Hematopoietic multipotent progenitor cell treated with erythropoietin and hydrocortisone succinate and interleukin-3 and kit ligand, for 15 days (in vitro differentiated cells): ENCODE measurements around the gene ZBED5.
A peak's percentile ranks its signal among the peaks of the same experiment; 100 is the strongest.

ENCODE experiments used
- DNase-seq: peaks from one replicate; pipeline ENCODE4 v3.0.0-alpha.2; 2015; ENCODE audit warnings: low spot score

ZBED5 gene

GRCh38 chr11:10878408-10879214 lies 20.8 kb upstream of the ZBED5 start:
- peak; percentile 75 for DNase-seq

GRCh38 chr11:10876158-10876557 lies 18.3 kb upstream of the ZBED5 start:
- DNase-seq = no peak

- DNase-seq = no peak
Observed at GRCh38 chr11:10875430-10876021, 17.7 kb upstream of the ZBED5 start.

DNA sequence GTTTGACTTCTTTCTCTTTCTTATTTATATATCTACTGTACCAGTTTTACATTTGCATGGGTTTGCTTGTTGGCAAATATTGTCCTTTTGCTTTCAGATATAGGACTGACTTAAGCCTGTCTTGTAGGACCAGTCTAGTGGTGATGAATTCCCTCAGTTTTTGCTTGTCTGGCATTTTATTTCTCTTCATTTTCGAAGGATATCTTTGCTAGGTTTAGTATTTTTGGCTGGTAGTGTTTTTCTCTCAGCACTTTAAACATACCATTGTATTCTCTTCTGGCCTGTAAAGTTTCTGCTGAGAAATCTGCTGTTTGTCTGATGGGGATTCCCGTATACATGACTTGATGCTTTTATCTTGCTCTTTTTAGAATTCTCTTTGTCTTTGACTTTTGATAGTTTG lies 14.2 kb upstream of the ZBED5 start:
- DNase-seq = no peak

DNA sequence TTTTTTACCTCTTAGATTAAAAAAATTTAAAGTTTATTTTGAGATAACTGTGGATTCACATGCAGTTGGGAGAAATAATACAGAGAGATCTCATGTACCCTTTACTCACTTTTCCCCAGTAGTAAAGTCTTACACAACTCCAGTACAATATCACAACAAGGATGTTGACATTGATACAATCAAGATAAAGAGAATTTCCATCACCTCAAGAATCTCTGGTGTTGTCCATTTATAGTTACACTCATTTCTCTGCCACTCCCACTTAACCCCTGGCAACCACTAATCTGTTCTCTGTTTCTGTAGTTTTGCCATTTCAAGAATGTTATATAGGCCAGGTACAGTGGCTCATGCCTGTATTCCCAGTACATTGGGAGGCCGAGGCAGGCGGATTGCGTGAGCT lies 10.5 kb upstream of the ZBED5 start:
- DNase-seq = no peak

GRCh38 chr11:10866893-10867331 lies 9.1 kb upstream of the ZBED5 start:
- no peak for DNase-seq

DNA sequence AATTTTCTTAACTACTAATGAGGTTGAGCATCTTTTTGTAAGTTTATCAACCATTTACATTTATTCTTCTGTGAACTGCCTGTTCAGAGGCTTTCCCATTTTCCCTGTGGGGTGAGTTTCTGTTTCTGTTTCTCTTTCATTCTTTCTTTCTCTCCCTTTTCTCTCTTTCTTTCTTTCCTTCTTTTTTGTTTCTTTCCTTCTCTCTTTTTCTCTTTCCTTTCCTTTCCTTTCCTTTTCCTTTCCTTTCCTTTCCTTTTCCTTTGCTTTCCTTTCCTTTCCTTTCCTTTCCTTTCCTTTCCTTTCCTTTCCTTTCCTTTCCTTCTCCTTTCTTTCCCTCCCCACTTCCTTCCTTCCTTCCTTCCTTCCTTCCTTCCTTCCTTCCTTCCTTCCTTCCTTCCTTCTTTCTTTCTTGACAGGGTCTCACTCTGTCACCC lies 8.0 kb upstream of the ZBED5 start:
- no peak for DNase-seq

GRCh38 chr11:10864688-10865087 lies 6.8 kb upstream of the ZBED5 start:
- no peak for DNase-seq

DNA sequence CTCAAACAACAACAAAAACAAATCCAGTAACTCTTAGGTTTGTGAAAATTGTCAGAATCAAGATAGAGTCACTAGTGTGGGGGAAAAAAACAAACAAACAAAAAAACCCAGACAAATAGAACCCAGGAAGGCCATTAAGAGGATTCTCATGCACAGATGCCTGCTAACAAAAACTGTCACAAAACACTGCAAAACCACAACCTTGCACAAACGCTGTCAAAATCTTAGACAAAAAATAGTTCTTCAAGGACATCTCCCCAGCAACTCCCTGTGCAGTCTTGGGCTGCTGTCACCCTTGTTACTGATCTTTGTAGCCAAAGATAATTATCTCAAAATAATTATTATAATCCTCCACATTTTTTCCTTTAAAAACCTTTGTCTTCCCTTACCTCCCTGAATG lies 4.6 kb upstream of the ZBED5 start:
- DNase-seq = no peak

DNA sequence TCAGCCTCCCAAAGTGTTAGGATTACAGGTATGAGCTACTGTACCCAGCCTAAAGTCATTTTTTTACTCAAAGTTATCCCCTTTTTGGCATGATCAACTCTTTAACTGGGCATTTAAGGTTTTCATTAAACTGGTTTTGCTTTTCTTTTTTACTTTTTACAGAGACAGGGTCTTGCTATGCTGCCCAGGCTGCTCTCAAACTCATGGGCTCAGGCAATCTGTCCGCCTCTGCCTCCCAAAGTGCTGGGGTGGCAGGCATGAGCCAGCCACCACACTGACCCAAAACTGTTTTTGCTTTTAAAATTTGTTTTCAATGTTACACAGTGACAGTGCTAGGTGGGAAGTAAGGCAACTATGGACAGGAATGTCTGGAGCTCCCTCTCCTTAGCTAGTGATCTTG lies 3.9 kb upstream of the ZBED5 start:
- DNase-seq = no peak

- DNase-seq = no peak
Observed at GRCh38 chr11:10861047-10861446, 3.2 kb upstream of the ZBED5 start.

DNA sequence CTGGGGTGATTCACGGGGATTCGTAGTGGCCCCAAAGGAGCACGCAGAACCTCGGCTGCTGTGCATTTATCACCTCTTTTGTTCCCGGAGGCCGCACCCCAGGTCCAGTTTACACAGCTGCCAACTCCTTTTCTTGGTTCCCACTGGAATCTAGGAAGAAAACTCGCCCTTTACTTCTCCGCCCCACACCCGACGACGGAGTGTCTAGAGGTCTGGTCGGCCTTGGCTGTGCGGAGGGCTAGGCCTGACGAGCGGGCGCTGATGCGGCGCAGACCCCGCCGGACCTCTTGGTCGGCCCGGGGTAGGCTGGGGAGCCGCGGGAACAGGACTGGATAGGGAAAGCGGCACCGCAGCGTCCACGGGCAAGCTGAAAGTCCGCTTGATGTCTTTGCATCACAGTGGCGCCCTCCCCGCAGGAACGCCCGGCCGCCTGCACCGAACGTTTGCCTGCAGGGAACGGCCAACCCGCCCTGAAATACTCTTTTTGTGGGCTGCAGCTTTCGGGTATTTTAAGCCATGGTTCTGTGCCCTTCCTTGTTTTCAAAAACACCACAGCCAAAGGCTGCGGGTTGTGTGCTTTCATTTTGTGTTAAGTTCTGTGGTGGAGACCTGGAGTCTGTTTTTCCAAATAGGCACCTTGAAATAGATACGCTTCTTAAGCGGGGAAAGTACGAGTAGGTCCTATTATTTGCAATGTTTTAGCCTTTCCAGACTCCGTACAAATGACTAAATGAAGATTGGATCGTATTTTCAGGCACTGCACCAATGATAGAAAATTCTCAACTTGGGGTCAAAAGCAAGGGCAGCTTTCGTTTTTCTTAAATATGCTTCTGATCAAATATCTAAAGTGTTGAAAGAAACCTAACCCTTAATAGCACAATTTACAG lies 829 bp upstream of the ZBED5 start:
- DNase-seq = no peak

DNA sequence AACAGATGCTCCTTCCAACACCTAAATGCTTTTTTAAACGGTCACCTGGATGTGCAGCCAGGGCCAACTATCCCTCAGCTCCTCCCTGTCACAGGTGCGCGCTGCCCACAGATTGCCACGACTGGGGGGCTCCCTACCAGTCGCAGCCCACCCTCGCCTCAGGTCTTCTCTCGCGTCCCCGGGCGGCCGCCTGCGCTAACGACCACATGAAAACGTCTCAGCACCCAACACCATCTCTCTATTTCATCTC lies 469 bp downstream of the ZBED5 start:
- DNase-seq = no peak

DNA sequence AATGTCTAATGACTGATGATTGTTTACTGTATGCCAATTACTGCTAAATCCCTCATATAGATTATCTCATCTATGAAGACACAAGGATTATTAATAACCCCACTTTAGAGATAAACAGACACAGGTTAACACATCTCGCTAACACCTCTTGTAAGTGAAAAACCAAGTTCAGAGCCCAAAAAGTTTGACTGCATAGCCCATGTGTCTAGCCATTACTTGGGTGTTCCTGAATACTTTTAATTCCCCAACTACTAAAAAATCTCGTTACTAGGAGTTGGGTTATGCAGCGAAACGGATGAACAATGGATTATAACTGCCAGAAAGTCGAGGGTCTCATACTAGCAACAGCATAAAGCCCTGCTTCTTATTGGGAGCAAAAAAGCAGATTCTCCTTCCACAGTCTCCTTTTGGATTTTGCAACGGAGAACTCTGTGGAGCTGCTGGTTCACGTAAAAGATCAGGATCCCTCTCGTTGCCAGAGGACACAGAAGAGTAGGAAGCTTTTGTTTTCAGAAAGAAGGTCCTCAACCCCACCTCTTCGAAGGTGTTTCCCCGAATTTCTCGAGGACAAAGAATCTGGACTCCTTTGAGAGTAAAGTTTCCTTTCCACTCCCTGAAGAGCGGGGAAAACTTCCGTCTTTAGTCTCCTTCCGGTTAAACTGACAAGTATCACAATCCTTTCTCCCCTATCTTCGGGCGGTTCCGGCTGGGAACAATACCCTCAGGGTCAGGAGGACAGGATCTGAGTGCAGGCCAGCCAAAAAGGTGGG lies 979 bp downstream of the ZBED5 start:
- DNase-seq = peak; percentile 25

- no peak for DNase-seq
Observed at GRCh38 chr11:10855295-10855694, 2.6 kb downstream of the ZBED5 start.

- no peak for DNase-seq
Observed at GRCh38 chr11:10847960-10848860, 9.6 kb downstream of the ZBED5 start.

GRCh38 chr11:10846660-10847059 lies 11.2 kb downstream of the ZBED5 start:
- DNase-seq = no peak

DNA sequence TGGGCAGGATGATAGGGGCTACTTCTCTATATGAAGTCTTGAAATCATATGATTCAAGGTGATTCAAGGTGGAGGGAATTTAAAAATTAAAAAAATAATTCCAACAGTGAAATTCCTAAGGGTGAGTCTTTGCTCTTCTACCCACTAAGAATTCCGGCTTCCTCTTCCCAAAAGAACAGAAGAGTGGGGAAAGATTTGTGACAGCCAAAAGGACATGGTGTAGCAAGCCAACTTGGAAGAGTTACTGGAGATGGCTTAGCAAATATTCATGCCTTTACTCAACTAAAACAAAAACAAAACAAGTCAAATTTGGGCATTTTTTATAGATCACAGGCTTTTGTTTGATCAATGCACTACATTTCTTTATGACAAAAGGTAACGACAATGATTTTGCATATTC lies 12.3 kb downstream of the ZBED5 start:
- DNase-seq = no peak

DNA sequence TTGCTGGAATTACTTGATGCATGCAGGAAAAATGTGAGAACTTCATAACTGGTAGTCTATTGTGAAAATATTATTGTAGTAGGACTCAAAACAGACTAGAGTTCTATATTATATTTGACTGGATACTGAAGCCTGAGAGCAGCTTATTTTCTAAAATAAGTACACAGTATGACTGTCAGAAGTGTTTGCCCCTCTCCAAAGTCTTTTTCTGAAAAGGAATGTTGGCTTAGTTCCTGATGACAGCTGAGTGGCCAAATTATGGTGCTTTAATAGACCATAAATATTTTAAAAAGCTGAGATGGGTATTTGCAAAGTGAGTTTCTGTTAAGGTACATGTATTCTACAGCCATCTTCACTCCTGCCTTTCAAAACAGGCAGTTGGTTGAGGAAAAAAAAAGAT lies 13.1 kb downstream of the ZBED5 start:
- no peak for DNase-seq

DNA sequence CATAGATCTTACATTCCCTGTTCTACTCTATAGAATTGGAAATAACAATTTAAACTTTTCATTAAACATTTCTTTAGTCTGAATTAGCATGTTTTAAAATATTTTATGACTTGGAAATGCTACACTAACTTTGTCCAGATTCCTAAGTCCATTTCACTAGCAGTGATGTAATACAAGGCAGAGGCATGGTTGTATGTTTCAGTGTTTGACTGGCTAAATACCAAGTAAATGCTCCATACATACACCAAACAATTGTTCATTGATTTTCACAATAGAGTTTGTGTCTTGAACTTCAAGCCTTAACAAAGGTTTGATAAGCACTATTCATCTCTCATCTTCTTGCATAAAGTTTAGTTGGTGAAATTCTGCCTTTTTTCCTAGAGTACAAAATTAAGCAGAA lies 13.5 kb downstream of the ZBED5 start:
- DNase-seq = no peak

DNA sequence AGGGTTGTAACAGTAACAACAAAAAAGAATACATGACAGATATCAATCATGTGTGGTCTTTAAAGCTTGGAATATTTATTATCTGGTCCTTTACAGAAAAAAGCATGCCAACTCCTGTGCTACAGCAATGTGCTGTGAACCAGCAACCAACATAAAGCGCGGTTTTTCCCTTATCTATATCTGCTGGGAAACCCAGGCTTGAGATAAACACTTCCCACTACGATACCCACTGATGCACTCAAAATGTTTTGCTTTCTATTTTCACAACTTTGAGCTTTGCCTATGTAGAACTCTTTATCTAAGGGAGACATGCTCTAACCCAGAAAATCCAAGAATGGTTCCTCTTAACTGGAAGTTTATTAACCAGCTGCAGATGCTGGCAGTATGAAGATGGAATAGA lies 19.0 kb downstream of the ZBED5 start:
- no peak for DNase-seq
